ENCODE measurements around the gene NOXO1. TPM values are rescaled to one million over a fixed set of nuclear protein-coding genes. Genes with fewer than 3 reads are reported as not detected.

Gene NOXO1
- total RNA-seq, result 0.16 TPM in 1 of 2 replicates, not detected in the other

GRCh38 chr16:1981398-1981836 lies at the start of gene NOXO1:
Gene NOXO1, minus strand, starts transcription at chr16:1981469. Its CDS starts 290 bp downstream, at chr16:1981179.

GRCh38 chr16:2026461-2027023 lies 45.3 kb upstream of the NOXO1 start, which contains the start of gene NHERF2:
Gene NHERF2, plus strand, starts transcription at chr16:2026902. Its CDS starts 104 bp downstream, at chr16:2027006.

GRCh38 chr16:2019518-2019920 lies 38.2 kb upstream of the NOXO1 start, which contains the start of gene NPW:
Gene NPW, plus strand, starts transcription at chr16:2019785.

GRCh38 chr16:2009791-2010510 lies 28.7 kb upstream of the NOXO1 start, which contains the start of gene ZNF598:
Gene ZNF598, minus strand, starts transcription at chr16:2009821.

GRCh38 chr16:1989209-1990100 lies 8.2 kb upstream of the NOXO1 start, which contains the start of gene SYNGR3:
Gene SYNGR3, plus strand, starts transcription at chr16:1989970. Its CDS starts 133 bp downstream, at chr16:1990103.

GRCh38 chr16:1983544-1984346 lies 2.5 kb upstream of the NOXO1 start, which contains the start of gene GFER:
Gene GFER, plus strand, starts transcription at chr16:1984193. Its CDS starts 26 bp downstream, at chr16:1984219.

GRCh38 chr16:1971796-1972489 lies 9.3 kb downstream of the NOXO1 start, which contains the start of gene TBL3:
Gene TBL3, plus strand, starts transcription at chr16:1972053. Its CDS starts 112 bp downstream, at chr16:1972165.

GRCh38 chr16:1966460-1966859 lies 14.8 kb downstream of the NOXO1 start, which contains the start of gene RNF151:
Gene RNF151, plus strand, starts transcription at chr16:1966856. Its CDS starts 26 bp downstream, at chr16:1966882.

GRCh38 chr16:1964506-1965395 lies 16.5 kb downstream of the NOXO1 start, which contains the start of gene RPS2:
Gene RPS2, minus strand, starts transcription at chr16:1964826. Its CDS starts 201 bp downstream, at chr16:1964625.

GRCh38 chr16:1959269-1960039 lies 21.8 kb downstream of the NOXO1 start, which contains the start of gene NDUFB10:
Gene NDUFB10, plus strand, starts transcription at chr16:1959538. Its CDS starts 87 bp downstream, at chr16:1959625.

GRCh38 chr16:1942810-1943726 lies 38.2 kb downstream of the NOXO1 start, which contains the start of gene MSRB1:
Gene MSRB1, minus strand, starts transcription at chr16:1943199. Its CDS starts 43 bp downstream, at chr16:1943156.

Other genes starting within 250 kb of the NOXO1 start
- gene NME3, start 209.9 kb downstream of the NOXO1 start, total RNA-seq, result 36.1 and 43.0 TPM in 2 replicates
- gene EME2, start 208.7 kb downstream of the NOXO1 start, total RNA-seq, result 6.3 and 6.4 TPM in 2 replicates
- 88.6 and 90.2 TPM in 2 replicates for gene MRPS34, start 208.3 kb downstream of the NOXO1 start, total RNA-seq
- gene SPSB3, start 198.9 kb downstream of the NOXO1 start, total RNA-seq, result 33.6 and 52.0 TPM in 2 replicates
- gene NUBP2, start 198.5 kb downstream of the NOXO1 start, total RNA-seq, result 46.0 and 47.0 TPM in 2 replicates
- gene IGFALS, start 187.8 kb downstream of the NOXO1 start, total RNA-seq, result under 0.01 TPM in 1 of 2 replicates, not detected in the other
- gene HAGH, start 154.6 kb downstream of the NOXO1 start, total RNA-seq, result 24.7 and 25.4 TPM in 2 replicates
- gene FAHD1, start 154.3 kb downstream of the NOXO1 start, total RNA-seq, result 76.8 and 109 TPM in 2 replicates
- gene MEIOB, start 109.3 kb downstream of the NOXO1 start, total RNA-seq, result not detected in 2 replicates
- gene HS3ST6, start 63.1 kb downstream of the NOXO1 start, total RNA-seq, result not detected in 2 replicates
- gene MSRB1, start 38.3 kb downstream of the NOXO1 start, total RNA-seq, result 7.8 and 9.0 TPM in 2 replicates
- gene RPL3L, start 26.8 kb downstream of the NOXO1 start, total RNA-seq, result not detected in 2 replicates
- gene NDUFB10, start 21.9 kb downstream of the NOXO1 start, total RNA-seq, result 197 and 259 TPM in 2 replicates
- gene RPS2, start 16.6 kb downstream of the NOXO1 start, total RNA-seq, result 3,167 and 4,556 TPM in 2 replicates
- gene RNF151, start 14.6 kb downstream of the NOXO1 start, total RNA-seq, result not detected in 2 replicates
- gene TBL3, start 9.4 kb downstream of the NOXO1 start, total RNA-seq, result 26.5 and 30.1 TPM in 2 replicates
- 8.4 and 10.6 TPM in 2 replicates for gene GFER, start 2.7 kb upstream of the NOXO1 start, total RNA-seq
- gene SYNGR3, start 8.5 kb upstream of the NOXO1 start, total RNA-seq, result 2.7 and 2.9 TPM in 2 replicates
- 12.0 and 15.1 TPM in 2 replicates for gene ZNF598, start 28.4 kb upstream of the NOXO1 start, total RNA-seq
- 0.47 and 0.60 TPM in 2 replicates for gene NPW, start 38.3 kb upstream of the NOXO1 start, total RNA-seq
- 34.4 and 41.2 TPM in 2 replicates for gene NHERF2, start 45.4 kb upstream of the NOXO1 start, total RNA-seq
- gene NTHL1, start 66.4 kb upstream of the NOXO1 start, total RNA-seq, result 43.2 and 62.1 TPM in 2 replicates
- gene TSC2, start 66.5 kb upstream of the NOXO1 start, total RNA-seq, result 46.2 and 78.6 TPM in 2 replicates
- 63.0 and 123 TPM in 2 replicates for gene PKD1, start 154.4 kb upstream of the NOXO1 start, total RNA-seq
- gene RAB26, start 167.2 kb upstream of the NOXO1 start, total RNA-seq, result 3.2 and 5.5 TPM in 2 replicates
- gene TRAF7, start 174.3 kb upstream of the NOXO1 start, total RNA-seq, result 44.8 and 53.2 TPM in 2 replicates
- 0.09 and 0.16 TPM in 2 replicates for gene CASKIN1, start 215.1 kb upstream of the NOXO1 start, total RNA-seq
- 14.2 and 18.7 TPM in 2 replicates for gene MLST8, start 224.0 kb upstream of the NOXO1 start, total RNA-seq
- 0.60 and 1.1 TPM in 2 replicates for gene BRICD5, start 229.4 kb upstream of the NOXO1 start, total RNA-seq
- 2.2 and 5.4 TPM in 2 replicates for gene PGP, start 233.4 kb upstream of the NOXO1 start, total RNA-seq
- gene E4F1, start 242.1 kb upstream of the NOXO1 start, total RNA-seq, result 23.5 and 31.9 TPM in 2 replicates